Retinal pigment epithelial cell (primary cell): ENCODE measurements around the gene FCRL4.

ENCODE experiments used
- DNase-seq: peaks from one replicate; pipeline ENCODE4 v3.0.0-alpha.2; 2010; ENCODE audit warnings: low read depth
- H3K4me3 ChIP-seq: 2 replicates; pipeline ENCODE4 v1.5.1; 2011; ENCODE audit warnings: mild to moderate bottlenecking, low read length, control low read depth, moderate library complexity
- TF ChIP-seq, protein P1 (sequence below): conservative IDR thresholded peaks from 2 replicates; pipeline ENCODE4 v1.5.1; 2011; ENCODE audit warnings: low read depth, low read length, control low read depth, inconsistent platforms

Gene FCRL4

DNA sequence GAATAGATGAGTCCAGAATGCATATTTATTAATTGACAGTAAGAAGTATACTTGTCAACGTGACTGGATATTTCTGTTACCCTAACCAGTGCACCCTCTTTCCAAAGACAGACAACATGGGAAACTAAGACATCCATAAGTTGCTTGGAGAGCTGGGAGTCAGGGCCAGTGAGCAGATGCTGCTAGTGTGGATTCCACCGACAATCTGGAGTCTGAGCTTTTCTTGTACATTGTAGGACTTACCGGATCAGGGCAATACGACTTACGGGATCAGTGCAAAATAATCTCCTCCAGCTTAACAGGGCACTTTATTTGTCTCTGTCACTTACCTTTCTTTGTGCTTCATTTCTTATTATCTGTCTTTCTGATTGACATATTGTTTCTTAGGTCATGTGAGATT is 24.6 kb upstream of the FCRL4 start:
- DNase-seq, result no peak
- no peak overlapping the region for H3K4me3 ChIP-seq
- TF ChIP-seq, protein P1, sequence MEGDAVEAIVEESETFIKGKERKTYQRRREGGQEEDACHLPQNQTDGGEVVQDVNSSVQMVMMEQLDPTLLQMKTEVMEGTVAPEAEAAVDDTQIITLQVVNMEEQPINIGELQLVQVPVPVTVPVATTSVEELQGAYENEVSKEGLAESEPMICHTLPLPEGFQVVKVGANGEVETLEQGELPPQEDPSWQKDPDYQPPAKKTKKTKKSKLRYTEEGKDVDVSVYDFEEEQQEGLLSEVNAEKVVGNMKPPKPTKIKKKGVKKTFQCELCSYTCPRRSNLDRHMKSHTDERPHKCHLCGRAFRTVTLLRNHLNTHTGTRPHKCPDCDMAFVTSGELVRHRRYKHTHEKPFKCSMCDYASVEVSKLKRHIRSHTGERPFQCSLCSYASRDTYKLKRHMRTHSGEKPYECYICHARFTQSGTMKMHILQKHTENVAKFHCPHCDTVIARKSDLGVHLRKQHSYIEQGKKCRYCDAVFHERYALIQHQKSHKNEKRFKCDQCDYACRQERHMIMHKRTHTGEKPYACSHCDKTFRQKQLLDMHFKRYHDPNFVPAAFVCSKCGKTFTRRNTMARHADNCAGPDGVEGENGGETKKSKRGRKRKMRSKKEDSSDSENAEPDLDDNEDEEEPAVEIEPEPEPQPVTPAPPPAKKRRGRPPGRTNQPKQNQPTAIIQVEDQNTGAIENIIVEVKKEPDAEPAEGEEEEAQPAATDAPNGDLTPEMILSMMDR, result no peak

DNA sequence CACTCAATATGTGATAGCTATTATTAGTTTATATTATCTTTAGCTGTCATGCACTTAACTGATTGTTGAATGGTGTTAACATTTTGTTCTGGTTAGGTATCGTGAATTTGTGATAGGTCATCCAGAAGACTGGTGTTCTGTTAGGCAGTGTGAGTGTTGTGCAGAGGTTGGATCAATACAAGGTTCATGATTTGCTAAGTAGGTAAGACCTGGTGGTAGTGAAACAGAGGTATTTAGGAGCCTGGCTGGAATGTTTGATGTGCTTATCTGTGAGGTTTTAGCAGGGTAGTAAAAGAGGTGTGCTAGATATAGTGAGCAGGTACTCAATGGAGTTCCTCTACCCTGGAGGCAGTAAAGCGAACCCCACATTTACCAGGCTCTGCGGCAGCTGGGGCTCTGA is 20.3 kb upstream of the FCRL4 start:
- no peak for DNase-seq
- H3K4me3 ChIP-seq, result no peak overlapping the region
- TF ChIP-seq, protein P1, result no peak

DNA sequence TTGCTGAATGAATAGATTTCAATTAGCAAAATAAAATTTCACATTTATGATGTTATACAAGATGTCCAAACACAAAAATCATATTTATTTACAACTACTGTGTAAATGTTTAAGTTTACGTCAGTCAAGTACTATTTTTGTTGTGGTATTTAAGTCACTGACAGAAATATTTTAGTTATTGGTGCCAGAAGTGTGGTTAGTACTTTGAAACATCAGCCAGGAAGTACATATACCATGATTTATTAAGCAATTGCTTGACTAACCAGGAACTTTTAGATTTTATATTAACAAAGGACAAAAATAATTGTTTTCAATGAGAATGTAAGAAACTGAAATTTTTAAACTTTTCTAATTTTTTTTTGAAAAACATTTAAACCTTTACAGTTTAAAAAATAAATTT is 2.4 kb upstream of the FCRL4 start:
- H3K4me3 ChIP-seq, result no peak overlapping the region
- no peak for DNase-seq
- TF ChIP-seq, protein P1, result no peak

DNA sequence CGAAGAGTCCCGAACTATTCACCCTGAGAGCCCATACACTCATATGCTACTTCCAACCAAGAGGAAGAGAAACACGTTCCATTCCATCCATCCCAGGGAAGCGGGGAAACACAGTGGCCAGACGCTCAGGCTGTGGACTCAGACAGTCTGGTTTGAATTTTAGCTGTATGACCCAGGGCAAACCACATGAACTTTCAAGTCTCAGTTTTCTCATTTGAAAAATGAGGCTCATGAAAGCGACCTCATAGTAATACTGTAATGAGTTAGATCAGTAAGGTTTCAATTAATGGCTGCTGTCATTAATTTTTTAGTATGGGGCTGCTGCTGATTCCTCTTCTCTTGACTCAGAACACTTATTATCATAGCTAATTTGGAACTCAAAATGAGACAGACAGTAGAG is 1.5 kb downstream of the FCRL4 start:
- TF ChIP-seq, protein P1, result no peak
- no peak for DNase-seq

DNA sequence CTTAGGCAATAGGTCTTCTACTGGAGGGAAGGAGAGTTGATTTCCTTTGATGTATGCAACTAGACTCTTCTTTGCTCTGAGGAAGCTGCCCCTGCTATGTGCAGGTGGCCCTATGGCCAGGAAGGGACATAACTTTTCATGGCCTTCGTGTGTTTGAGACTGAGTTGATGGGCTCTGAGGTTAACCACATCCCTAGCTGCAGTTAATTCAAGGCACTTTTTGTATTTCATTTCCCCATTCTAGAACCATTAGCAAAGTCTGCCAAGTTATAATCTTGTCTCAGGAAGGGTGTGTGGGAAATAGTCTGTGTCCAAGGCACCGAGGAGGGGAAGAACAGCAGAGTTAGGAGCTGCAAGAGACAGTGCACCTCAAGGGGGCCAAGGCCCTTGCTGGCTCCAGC is 2.5 kb downstream of the FCRL4 start:
- H3K4me3 ChIP-seq, result no peak overlapping the region
- no peak for DNase-seq
- TF ChIP-seq, protein P1, result no peak

More for the DNA sequence above, 1.5 kb downstream of the FCRL4 start:
- H3K4me3 ChIP-seq, result no peak overlapping the region

DNA sequence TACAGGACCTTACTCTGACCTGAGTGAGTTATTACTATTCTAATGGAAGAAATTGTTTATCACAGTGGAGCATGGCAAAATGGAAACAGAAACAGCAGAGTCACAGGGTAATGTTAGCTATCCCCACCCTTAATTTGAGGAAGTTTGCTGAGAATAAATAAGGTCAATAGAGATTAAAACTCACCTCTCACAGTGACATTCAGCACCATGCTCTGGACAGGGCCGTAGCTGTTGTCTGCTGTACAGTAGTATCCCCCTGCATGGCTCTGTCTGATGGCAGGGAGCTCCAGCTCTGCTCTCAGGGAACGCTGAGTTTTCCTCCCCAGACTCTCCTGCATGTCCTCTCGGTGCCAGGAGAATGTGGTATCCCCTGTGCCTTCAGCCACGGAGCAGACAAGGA is 11.9 kb downstream of the FCRL4 start:
- TF ChIP-seq, protein P1, result no peak
- no peak for DNase-seq
- no peak overlapping the region for H3K4me3 ChIP-seq

DNA sequence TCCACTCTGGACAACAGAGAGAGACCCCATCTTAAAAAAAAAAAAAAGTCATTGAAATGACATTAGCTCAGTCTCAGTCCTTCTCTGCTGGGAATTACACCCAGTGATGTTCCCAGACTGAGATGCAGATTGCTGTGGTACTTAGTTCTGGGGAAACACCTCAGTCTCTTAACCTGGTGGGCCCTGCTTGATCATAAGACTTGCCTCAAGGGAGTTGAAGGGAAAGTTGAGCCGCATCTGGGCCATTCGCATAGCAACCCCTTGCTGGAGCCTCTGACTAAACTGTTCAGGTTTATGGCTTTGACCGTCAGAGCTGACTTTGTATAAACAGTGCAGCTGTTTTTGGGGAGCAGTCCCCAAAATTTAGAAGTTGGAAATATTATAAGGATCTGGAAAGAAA is 13.4 kb downstream of the FCRL4 start:
- no peak for DNase-seq
- H3K4me3 ChIP-seq, result no peak overlapping the region
- TF ChIP-seq, protein P1, result no peak
